GM12801 (cell line): Measurements from ENCODE around the gene CABP4.

ENCODE experiments used
- CTCF ChIP-seq: IDR thresholded peaks from one replicate; pipeline ENCODE4 v1.5.1; 2011; ENCODE audit warnings: control low read depth; ENCODE audit not compliant: insufficient read length; ENCODE audit errors: extremely low read depth

Gene CABP4

GRCh38 chr11:67493548-67494370 lies 38.6 kb downstream of the CABP4 start:
- no peak for TF ChIP-seq CTCF

- no peak for TF ChIP-seq CTCF
Measured at GRCh38 chr11:67494371-67495233, 39.4 kb downstream of the CABP4 start.

GRCh38 chr11:67495234-67496005 lies 40.3 kb downstream of the CABP4 start:
- TF ChIP-seq CTCF = no peak

GRCh38 chr11:67496113-67496512 lies 41.0 kb downstream of the CABP4 start:
- TF ChIP-seq CTCF = no peak

GRCh38 chr11:67497656-67498291 lies 42.6 kb downstream of the CABP4 start:
- TF ChIP-seq CTCF = no peak

GRCh38 chr11:67498544-67498972 lies 43.4 kb downstream of the CABP4 start:
- no peak for TF ChIP-seq CTCF
